Liver (tissue), 3 donors: ENCODE data around the gene LMF1.

Source experiments
- FOXA1 ChIP-seq: IDR thresholded peaks from 2 replicates; pipeline ENCODE4 v1.6.1; 2016; ENCODE audit warnings: antibody characterized with exemption
- GABPA ChIP-seq, 2 donors: IDR thresholded peaks in 1 of 2; conservative IDR thresholded peaks in 1 of 2; 2 replicates each; pipeline ENCODE4 v1.6.1; 2016; ENCODE audit warnings: antibody characterized with exemption in 2 of 2, mild to moderate bottlenecking in 1 of 2, moderate library complexity in 1 of 2
- JUND ChIP-seq, 2 donors: IDR thresholded peaks; 2 replicates each; pipeline ENCODE4 v1.6.1; 2016; ENCODE audit warnings: antibody characterized with exemption in 2 of 2
- RAD21 ChIP-seq, 2 donors: IDR thresholded peaks; 2 replicates each; pipeline ENCODE4 v1.6.1; 2016; ENCODE audit warnings: antibody characterized with exemption in 2 of 2, mild to moderate bottlenecking in 2 of 2
- SP1 ChIP-seq: IDR thresholded peaks from 2 replicates; pipeline ENCODE4 v1.6.1; 2018; ENCODE audit warnings: antibody characterized with exemption, mild to moderate bottlenecking
- TF ChIP-seq, protein P1 (sequence below): fragments of 150-350 bp; IDR thresholded peaks from 2 replicates; pipeline ENCODE4 v1.5.1; 2017; ENCODE audit warnings: improper control_type of control experiment, low read depth, low read length; ENCODE audit not compliant: missing input control
- TF ChIP-seq, protein P2 (sequence below): IDR thresholded peaks from 2 replicates; pipeline ENCODE4 v1.6.1; 2016; ENCODE audit warnings: antibody characterized with exemption
- TF ChIP-seq, protein P3 (sequence below): IDR thresholded peaks from 2 replicates; pipeline ENCODE4 v1.6.1; 2016; ENCODE audit warnings: antibody characterized with exemption
- TF ChIP-seq, protein P4 (sequence below): IDR thresholded peaks from 2 replicates; pipeline ENCODE4 v1.6.1; 2016; ENCODE audit warnings: antibody characterized with exemption, mild to moderate bottlenecking
- donor health status: healthy.
- donor health status: healthy.

DNA sequence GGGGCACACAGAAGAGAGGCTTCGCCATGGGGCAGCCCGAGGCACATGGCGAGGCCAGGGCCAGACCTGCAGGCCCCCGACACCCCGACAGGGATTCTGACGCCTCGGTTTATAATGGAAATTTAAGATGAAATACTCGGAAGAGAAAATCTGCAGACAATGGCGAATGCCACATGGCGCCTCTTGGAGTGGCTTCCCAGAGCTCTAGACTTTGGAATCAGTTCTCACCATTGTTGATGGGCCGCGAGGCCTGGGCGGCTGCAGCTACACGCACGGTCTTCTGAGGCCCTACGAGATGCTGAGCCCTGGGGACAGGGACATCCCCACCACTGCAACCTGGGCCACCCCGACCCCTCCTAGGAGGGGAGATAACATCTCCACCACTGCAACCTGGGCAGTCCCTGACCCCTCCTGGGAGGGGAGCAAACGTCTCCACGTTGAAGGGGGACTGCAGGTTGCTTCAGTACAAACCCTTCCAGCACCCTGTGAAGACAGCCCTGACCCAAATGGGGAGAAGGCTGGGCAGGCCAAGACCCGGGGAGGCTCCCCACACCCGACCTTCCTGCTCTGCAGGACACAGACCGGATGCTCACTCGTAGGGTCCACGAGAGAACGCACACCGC, 56.9 kb downstream of the LMF1 start:
- TF ChIP-seq GABPA (IDR thresholded peaks at IDR 0.05 in 1 of 2, conservative IDR thresholded peaks at IDR 0.05 in 1 of 2) (no peak), SP1 (no peak), RAD21 (IDR thresholded peaks at IDR 0.05) (no peak), JUND (IDR thresholded peaks at IDR 0.05) (no peak), FOXA1 (no peak)
- TF ChIP-seq, protein P1, sequence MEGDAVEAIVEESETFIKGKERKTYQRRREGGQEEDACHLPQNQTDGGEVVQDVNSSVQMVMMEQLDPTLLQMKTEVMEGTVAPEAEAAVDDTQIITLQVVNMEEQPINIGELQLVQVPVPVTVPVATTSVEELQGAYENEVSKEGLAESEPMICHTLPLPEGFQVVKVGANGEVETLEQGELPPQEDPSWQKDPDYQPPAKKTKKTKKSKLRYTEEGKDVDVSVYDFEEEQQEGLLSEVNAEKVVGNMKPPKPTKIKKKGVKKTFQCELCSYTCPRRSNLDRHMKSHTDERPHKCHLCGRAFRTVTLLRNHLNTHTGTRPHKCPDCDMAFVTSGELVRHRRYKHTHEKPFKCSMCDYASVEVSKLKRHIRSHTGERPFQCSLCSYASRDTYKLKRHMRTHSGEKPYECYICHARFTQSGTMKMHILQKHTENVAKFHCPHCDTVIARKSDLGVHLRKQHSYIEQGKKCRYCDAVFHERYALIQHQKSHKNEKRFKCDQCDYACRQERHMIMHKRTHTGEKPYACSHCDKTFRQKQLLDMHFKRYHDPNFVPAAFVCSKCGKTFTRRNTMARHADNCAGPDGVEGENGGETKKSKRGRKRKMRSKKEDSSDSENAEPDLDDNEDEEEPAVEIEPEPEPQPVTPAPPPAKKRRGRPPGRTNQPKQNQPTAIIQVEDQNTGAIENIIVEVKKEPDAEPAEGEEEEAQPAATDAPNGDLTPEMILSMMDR = no peak
- TF ChIP-seq, protein P2, sequence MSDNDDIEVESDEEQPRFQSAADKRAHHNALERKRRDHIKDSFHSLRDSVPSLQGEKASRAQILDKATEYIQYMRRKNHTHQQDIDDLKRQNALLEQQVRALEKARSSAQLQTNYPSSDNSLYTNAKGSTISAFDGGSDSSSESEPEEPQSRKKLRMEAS = no peak
- TF ChIP-seq, protein P3, sequence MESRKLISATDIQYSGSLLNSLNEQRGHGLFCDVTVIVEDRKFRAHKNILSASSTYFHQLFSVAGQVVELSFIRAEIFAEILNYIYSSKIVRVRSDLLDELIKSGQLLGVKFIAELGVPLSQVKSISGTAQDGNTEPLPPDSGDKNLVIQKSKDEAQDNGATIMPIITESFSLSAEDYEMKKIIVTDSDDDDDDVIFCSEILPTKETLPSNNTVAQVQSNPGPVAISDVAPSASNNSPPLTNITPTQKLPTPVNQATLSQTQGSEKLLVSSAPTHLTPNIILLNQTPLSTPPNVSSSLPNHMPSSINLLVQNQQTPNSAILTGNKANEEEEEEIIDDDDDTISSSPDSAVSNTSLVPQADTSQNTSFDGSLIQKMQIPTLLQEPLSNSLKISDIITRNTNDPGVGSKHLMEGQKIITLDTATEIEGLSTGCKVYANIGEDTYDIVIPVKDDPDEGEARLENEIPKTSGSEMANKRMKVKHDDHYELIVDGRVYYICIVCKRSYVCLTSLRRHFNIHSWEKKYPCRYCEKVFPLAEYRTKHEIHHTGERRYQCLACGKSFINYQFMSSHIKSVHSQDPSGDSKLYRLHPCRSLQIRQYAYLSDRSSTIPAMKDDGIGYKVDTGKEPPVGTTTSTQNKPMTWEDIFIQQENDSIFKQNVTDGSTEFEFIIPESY = no peak
- TF ChIP-seq, protein P4, sequence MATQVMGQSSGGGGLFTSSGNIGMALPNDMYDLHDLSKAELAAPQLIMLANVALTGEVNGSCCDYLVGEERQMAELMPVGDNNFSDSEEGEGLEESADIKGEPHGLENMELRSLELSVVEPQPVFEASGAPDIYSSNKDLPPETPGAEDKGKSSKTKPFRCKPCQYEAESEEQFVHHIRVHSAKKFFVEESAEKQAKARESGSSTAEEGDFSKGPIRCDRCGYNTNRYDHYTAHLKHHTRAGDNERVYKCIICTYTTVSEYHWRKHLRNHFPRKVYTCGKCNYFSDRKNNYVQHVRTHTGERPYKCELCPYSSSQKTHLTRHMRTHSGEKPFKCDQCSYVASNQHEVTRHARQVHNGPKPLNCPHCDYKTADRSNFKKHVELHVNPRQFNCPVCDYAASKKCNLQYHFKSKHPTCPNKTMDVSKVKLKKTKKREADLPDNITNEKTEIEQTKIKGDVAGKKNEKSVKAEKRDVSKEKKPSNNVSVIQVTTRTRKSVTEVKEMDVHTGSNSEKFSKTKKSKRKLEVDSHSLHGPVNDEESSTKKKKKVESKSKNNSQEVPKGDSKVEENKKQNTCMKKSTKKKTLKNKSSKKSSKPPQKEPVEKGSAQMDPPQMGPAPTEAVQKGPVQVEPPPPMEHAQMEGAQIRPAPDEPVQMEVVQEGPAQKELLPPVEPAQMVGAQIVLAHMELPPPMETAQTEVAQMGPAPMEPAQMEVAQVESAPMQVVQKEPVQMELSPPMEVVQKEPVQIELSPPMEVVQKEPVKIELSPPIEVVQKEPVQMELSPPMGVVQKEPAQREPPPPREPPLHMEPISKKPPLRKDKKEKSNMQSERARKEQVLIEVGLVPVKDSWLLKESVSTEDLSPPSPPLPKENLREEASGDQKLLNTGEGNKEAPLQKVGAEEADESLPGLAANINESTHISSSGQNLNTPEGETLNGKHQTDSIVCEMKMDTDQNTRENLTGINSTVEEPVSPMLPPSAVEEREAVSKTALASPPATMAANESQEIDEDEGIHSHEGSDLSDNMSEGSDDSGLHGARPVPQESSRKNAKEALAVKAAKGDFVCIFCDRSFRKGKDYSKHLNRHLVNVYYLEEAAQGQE = no peak
